NB4 (cell line): ENCODE measurements around the gene NOL3.

Experiments used
- DNase-seq: peaks from one replicate; pipeline ENCODE4 v3.0.0; 2010; ENCODE audit warnings: low read depth
- H3K4me3 ChIP-seq: one replicate; pipeline ENCODE4 v1.5.1; 2011; ENCODE audit warnings: mild to moderate bottlenecking, low read depth, low read length, moderate library complexity
- MYC ChIP-seq: IDR thresholded peaks from 2 replicates; pipeline ENCODE4 v1.6.1; 2011; ENCODE audit warnings: low read depth, low read length
- POLR2A ChIP-seq: IDR thresholded peaks from 2 replicates; pipeline ENCODE4 v1.6.1; 2011; ENCODE audit warnings: mild to moderate bottlenecking; ENCODE audit not compliant: insufficient read length; ENCODE audit errors: extremely low read depth
- TF ChIP-seq, protein P1 (sequence below): IDR thresholded peaks from 2 replicates; pipeline ENCODE4 v1.6.1; 2011; ENCODE audit warnings: low read depth, low read length
- TF ChIP-seq, protein P2 (sequence below): IDR thresholded peaks from one replicate; pipeline ENCODE4 v1.5.1; 2012; ENCODE audit warnings: low read depth, low read length

NOL3 gene

DNA sequence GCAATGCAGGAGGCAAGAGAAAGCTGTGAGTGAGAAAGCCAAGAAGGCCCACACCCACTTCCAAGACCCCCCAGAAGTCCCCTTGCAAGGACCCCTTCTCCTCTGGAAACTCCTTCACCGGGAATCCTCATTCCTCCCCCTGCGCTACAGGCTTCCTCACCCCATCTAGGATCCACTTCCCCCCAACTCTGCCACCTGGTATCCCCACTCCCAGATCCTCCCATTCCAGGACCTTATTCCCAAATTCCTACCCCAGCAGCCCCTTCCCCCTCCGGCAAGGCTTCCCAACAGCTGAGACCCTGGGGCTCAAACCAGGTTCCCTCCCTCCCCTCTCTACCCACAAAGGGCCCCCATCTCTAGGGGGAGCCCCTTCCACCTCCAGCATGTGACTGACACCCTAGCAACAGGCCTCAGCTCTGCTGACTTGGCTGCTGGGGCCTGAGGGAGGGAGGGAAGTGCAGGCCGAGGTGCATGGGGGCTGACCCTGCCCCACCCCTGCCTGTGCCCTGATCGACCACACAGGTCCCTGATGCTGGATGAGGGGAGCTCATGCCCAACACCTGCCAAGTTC, 3.7 kb upstream of the NOL3 start:
- TF ChIP-seq POLR2A (no peak), MYC (no peak)
- TF ChIP-seq, protein P1, sequence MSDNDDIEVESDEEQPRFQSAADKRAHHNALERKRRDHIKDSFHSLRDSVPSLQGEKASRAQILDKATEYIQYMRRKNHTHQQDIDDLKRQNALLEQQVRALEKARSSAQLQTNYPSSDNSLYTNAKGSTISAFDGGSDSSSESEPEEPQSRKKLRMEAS = no peak
- TF ChIP-seq, protein P2, sequence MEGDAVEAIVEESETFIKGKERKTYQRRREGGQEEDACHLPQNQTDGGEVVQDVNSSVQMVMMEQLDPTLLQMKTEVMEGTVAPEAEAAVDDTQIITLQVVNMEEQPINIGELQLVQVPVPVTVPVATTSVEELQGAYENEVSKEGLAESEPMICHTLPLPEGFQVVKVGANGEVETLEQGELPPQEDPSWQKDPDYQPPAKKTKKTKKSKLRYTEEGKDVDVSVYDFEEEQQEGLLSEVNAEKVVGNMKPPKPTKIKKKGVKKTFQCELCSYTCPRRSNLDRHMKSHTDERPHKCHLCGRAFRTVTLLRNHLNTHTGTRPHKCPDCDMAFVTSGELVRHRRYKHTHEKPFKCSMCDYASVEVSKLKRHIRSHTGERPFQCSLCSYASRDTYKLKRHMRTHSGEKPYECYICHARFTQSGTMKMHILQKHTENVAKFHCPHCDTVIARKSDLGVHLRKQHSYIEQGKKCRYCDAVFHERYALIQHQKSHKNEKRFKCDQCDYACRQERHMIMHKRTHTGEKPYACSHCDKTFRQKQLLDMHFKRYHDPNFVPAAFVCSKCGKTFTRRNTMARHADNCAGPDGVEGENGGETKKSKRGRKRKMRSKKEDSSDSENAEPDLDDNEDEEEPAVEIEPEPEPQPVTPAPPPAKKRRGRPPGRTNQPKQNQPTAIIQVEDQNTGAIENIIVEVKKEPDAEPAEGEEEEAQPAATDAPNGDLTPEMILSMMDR = no peak
- DNase-seq = no peak
- no peak overlapping the region for H3K4me3 ChIP-seq

DNA sequence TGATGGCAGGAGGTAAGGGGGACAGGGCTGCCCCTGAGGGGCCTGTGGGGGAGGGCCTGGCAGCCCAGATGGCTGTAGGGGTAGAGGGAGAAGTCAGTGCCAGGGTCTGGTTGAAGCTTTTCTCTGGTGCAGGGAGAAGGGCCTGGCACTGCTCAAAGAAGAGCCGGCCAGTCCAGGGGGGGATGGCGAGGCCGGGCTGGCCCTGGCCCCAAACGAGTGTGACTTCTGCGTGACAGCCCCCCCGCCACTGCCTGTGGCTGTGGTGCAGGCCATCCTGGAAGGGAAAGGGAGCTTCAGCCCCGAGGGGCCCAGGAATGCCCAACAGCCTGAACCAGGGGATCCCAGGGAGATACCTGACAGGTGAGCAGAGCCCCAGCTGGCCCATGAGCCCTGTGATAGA, 2.8 kb upstream of the NOL3 start:
- DNase-seq = no peak
- H3K4me3 ChIP-seq = no peak overlapping the region
- TF ChIP-seq MYC (no peak), POLR2A (no peak)
- TF ChIP-seq, protein P2 = no peak
- TF ChIP-seq, protein P1 = no peak

DNA sequence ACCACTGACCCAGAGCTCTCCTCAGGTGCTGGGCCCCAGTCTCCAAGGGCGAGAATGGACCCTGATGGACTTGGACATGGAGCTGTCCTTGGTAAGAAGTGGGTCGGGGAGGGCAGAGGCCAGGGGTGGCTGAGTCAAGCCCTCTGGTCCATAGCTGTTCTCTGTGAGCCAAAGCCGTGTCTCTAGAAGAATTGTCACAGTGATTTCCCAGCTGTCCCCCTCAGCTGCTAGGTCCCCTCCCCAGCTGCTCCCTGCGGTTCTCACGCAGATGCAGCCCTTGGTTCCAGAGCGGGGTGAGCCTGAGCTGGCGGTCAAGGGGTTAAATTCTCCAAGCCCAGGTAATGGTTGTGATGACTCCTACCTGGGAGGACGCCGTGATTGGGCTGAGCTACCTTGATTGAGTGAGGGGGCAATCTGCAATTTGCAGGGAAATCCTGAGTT, 1.3 kb upstream of the NOL3 start:
- H3K4me3 ChIP-seq = no peak overlapping the region
- no peak for TF ChIP-seq POLR2A
- TF ChIP-seq, protein P1 = no peak
- TF ChIP-seq, protein P2 = no peak
- no peak for TF ChIP-seq MYC
- DNase-seq = no peak

DNA sequence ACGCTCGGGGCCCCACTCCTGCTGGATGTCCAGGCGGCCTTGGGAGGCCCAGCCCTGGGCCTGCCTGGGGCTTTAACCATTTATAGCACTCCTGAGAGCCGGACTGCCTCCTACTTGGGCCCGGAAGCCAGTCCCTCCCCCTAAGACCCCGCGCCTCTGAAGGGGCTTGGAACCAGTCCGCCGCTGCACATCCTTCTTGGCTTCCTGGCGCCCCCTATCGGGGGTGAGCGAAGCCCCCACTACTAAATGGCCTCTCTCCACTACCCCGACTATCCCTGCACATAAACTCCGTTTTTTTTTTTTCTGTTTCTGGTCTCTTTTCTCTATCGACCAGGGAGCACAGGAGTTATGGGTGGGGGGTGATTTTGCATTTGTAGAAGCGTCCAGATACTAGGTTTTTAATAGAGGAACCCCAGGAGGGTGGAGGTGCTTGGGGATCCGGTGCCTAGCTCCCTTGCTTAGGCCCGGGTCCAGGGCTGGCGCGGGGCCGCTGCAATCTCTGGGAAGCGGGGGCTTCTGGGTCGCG, 633 bp upstream of the NOL3 start:
- TF ChIP-seq, protein P1 = no peak
- TF ChIP-seq, protein P2 = peak; percentile 88
- H3K4me3 ChIP-seq = peak overlapping the region; percentile 28
- peak; percentile 60 for DNase-seq

DNA sequence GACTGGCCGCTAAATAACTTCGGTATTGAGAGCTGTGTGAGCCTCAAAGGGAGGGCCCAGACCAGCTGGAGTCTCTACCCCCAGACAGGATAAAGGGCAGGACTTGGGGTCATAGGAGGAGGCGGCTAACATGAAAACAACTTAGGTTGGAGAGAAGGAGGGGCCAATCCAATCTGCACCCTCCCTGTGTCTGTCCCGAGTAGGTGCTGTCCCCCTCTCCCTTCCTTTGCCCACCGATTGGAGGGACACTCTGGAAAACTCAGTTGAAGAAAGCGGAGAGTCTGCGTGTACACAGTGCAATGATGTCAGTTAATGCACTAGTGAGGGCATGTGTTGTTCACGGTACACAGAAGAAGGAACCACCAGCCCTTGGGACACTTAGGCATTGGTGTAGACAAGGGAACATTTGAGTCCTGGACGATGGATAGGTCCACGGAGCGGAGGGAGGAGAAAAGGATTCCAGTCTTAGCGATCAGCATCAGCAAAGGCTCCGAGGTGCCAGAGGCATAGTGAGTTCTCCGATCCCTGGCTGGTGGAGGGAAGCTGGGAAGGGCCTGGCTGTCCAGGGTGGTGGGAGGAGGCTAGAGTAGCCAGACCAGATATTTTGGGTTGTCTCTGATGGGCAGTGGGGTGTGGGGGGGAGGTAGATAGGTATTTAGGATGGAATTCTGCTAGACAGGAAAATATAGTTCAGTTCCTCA, 761 bp downstream of the NOL3 start:
- no peak for TF ChIP-seq POLR2A
- TF ChIP-seq MYC = no peak
- TF ChIP-seq, protein P1 = no peak
- TF ChIP-seq, protein P2 = no peak
- DNase-seq = no peak
- no peak overlapping the region for H3K4me3 ChIP-seq
